NT2/D1 (cell line): ENCODE data around the gene NUMB.

ENCODE experiments used
- SUZ12 ChIP-seq: IDR thresholded peaks from 2 replicates; pipeline ENCODE4 v1.6.1; 2011; ENCODE audit not compliant: insufficient read length, insufficient read depth; ENCODE audit errors: extremely low read depth
- YY1 ChIP-seq: IDR thresholded peaks from 2 replicates; pipeline ENCODE4 v1.6.1; 2011; ENCODE audit not compliant: insufficient read length, insufficient read depth
- ZNF274 ChIP-seq: IDR thresholded peaks from 2 replicates; pipeline ENCODE4 v1.6.1; 2011; ENCODE audit warnings: mild to moderate bottlenecking, low read depth, low read length

GRCh38 chr14:73392329-73393257, 65.8 kb downstream of the NUMB start:
- TF ChIP-seq YY1 (no peak), ZNF274 (no peak), SUZ12 (no peak)
